Stimulated activated naive CD4-positive, alpha-beta T cell (primary cell): ENCODE measurements around the gene LRATD1.
"Not testable (repeated sequence)": the region's sequence is repeated elsewhere in the genome, so short reads cannot be mapped to it uniquely, and the experiment has no call there.

Experiments used
- DNase-seq, 6 experiments: peaks; one replicate each; lab custom pipeline; 2025; lab: John Stamatoyannopoulos, UW

LRATD1 gene

GRCh38 chr2:14632133-14632936 lies at the start of gene LRATD1:
TSS of gene LRATD1 (plus strand) at chr2:14632717. CDS start at chr2:14633980, 1,263 bp downstream.
- DNase-seq = no peak

- DNase-seq = no peak
Measured at GRCh38 chr2:14583059-14583458, 49.5 kb upstream of the LRATD1 start.

DNA sequence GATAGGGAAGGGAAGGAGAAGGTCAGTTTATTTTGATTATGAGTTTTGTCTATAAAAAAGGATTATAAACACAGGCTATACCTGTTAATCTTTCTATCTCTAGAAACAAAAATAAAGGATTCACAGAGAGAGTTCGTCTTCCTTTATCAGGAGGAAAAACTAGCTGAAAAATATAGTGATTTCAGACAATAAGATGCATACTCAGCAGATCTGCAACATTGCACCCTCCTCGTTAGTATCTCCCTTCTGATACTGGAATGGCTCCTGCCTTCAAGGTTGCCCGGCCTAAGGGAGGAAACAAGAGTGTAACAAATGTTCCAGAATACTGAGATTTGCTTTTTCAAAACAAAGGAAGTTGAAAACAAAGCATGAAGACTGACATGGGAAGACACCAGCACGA lies 48.7 kb upstream of the LRATD1 start:
- no peak for DNase-seq

- DNase-seq = no peak
Measured at GRCh38 chr2:14587119-14587518, 45.4 kb upstream of the LRATD1 start.

GRCh38 chr2:14601156-14601770 lies 31.3 kb upstream of the LRATD1 start:
- no peak for DNase-seq

GRCh38 chr2:14602309-14602708 lies 30.2 kb upstream of the LRATD1 start:
- no peak for DNase-seq

GRCh38 chr2:14603676-14604075 lies 28.8 kb upstream of the LRATD1 start:
- DNase-seq = no peak

DNA sequence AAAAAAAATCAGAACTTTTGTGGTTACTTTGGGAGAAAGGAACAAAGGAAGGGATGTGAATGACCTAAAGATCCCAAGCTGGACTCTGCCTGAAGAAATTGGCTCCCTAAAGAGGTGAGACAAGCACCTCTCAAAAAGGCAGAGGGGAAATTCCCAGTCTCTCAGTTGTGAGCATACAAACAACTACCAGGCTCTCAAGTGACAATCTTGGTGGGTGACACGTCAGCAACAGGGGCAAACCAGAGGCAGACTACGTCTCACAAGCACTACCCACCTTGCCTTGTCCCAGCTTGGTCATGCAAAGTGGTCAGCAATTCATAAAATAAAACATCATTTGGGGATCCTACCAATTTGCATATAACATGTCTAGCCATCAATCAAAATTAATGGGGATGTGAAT lies 24.3 kb upstream of the LRATD1 start:
- no peak for DNase-seq

- DNase-seq = no peak
Measured at GRCh38 chr2:14614017-14614416, 18.5 kb upstream of the LRATD1 start.

GRCh38 chr2:14615121-14615520 lies 17.4 kb upstream of the LRATD1 start:
- DNase-seq = no peak

GRCh38 chr2:14615760-14616159 lies 16.8 kb upstream of the LRATD1 start:
- DNase-seq = no peak

DNA sequence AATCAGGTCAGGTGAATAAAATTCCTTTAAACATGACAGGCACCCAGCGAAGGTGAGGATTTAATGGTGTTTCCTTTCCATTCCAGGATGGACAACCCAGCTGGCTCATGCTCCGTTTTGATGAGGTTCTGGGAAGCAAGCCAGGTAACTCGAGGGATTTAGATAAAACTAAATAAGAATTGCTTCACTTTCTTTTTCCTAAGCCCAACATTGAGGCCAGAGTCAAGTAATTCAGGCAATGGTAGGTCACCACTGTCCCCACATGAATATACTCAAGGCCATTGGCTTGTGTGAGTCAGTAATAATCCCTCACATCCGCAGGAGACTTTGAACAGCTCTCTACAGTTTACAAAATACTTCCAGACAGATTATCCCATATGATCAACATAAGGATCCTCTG lies 16.2 kb upstream of the LRATD1 start:
- DNase-seq = no peak

GRCh38 chr2:14616950-14617349 lies 15.6 kb upstream of the LRATD1 start:
- DNase-seq = no peak

- DNase-seq = no peak
Measured at GRCh38 chr2:14619441-14619840, 13.1 kb upstream of the LRATD1 start.

GRCh38 chr2:14621114-14621513 lies 11.4 kb upstream of the LRATD1 start:
- no peak for DNase-seq

GRCh38 chr2:14621906-14622549 lies 10.5 kb upstream of the LRATD1 start:
- no peak for DNase-seq

GRCh38 chr2:14622550-14622939 lies 10.0 kb upstream of the LRATD1 start:
- DNase-seq = not testable (repeated sequence)

GRCh38 chr2:14623237-14623636 lies 9.3 kb upstream of the LRATD1 start:
- no peak for DNase-seq

- no peak for DNase-seq
Measured at GRCh38 chr2:14626873-14627272, 5.6 kb upstream of the LRATD1 start.

- DNase-seq = no peak
Measured at GRCh38 chr2:14628901-14629300, 3.6 kb upstream of the LRATD1 start.

DNA sequence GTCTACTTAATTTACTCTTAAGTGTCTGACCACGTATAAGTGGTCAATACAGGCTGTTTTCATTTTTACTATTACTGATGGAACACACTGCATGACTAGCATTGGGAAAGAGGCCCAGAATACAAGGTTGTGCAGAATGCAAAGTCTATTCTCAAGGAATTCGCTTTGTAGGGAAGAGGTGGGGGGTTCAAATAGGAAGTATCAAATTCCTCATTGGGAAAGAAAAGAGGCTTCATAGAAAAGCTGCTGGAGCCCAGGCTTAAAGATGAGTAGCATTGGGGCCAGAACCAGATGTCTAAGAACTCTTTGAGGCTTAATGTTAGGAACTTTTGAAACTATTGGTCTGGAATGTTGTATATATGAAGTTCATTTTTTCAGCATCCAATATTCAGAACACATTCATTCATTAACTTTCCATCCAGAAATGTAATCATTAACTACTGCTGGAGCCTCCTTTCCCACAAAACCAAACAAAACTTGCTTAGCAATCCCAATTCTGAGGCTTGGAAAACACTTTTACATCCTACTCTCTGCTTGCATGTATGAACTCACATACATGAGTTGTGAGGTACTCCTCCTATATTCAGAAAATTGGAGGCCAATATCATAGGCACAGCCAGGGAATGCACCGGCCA lies 994 bp upstream of the LRATD1 start:
- no peak for DNase-seq

GRCh38 chr2:14633061-14633460 lies 544 bp downstream of the LRATD1 start:
- DNase-seq = no peak
